Aorta (tissue), 5 donors: Measurements from ENCODE around the gene MELTF. TPM values are rescaled to one million over a fixed set of nuclear protein-coding genes. Genes with fewer than 3 reads are reported as not detected.
A peak's percentile ranks its signal among the peaks of the same experiment; 100 is the strongest.

Source experiments
- ATAC-seq: fragments of 200-7000 bp; cut with Tn5 transposase; one replicate; pipeline ENCODE4 v1.9.1; 2022; ENCODE audit warnings: moderate library complexity; ENCODE audit not compliant: low FRiP score
- DNase-seq, 2 donors: peaks; one replicate each; pipeline ENCODE4 v3.0.0-alpha.2; 2020
- H3K27ac ChIP-seq, 2 donors: one replicate each; pipeline ENCODE4 v1.5.1; 2013; ENCODE audit warnings: low read length in 2 of 2, mild to moderate bottlenecking in 2 of 2, moderate library complexity in 2 of 2, control low read depth in 1 of 2, inconsistent platforms in 1 of 2, low read depth in 1 of 2
- H3K27me3 ChIP-seq, 2 donors: one replicate each; pipeline ENCODE4 v1.6.1; 2013; ENCODE audit warnings: control low read depth in 1 of 2, low read length in 1 of 2, mild to moderate bottlenecking in 1 of 2, moderate library complexity in 1 of 2; ENCODE audit not compliant: insufficient read depth in 2 of 2, control insufficient read depth in 1 of 2
- H3K36me3 ChIP-seq, 2 donors: one replicate each; pipeline ENCODE4 v1.6.1; 2013; ENCODE audit warnings: control low read depth in 1 of 2, low read length in 1 of 2, mild to moderate bottlenecking in 1 of 2; ENCODE audit not compliant: insufficient read depth in 2 of 2, control insufficient read depth in 1 of 2
- H3K4me1 ChIP-seq, 2 donors: one replicate each; pipeline ENCODE4 v1.6.1; 2013; ENCODE audit warnings: low read length in 2 of 2, control low read depth in 1 of 2, mild to moderate bottlenecking in 1 of 2, moderate library complexity in 1 of 2; ENCODE audit not compliant: insufficient read depth in 2 of 2, control insufficient read depth in 1 of 2
- H3K4me3 ChIP-seq, 2 donors: one replicate each; pipeline ENCODE4 v1.5.1; 2013; ENCODE audit warnings: low read length in 2 of 2, control low read depth in 1 of 2, mild to moderate bottlenecking in 1 of 2
- H3K9me3 ChIP-seq: one replicate; pipeline ENCODE4 v1.6.1; 2013; ENCODE audit warnings: mild to moderate bottlenecking, low read length; ENCODE audit not compliant: control insufficient read depth
- WGBS, 2 donors: extraction: QIAGEN DNeasy Blood & Tissue Kit; methylation state at CpG; one replicate each; pipeline ENCODE4 v1.1.7; 2013; 5-methylcytosine and 5-hydroxymethylcytosine counted together
- intact Hi-C, 2 donors: fragments of 100-400 bp; cut with DNase I; formaldehyde crosslinking; loops; one replicate each; pipeline versions ENCODE4 v1.14.2 to v1.15.0; 2022
- polyA plus RNA-seq, 2 donors: library from polyadenylated mRNA; stranded (reverse); fragments of 200-250 nt; gene quantifications; one replicate each; pipeline ENCODE4 v1.2.3, GENCODE V29; 2013
- total RNA-seq, 2 donors: library from RNA; stranded (reverse); fragmentation: NEBNext Ultra II Directional; extraction: Animal tissue kit (Norgen Biotek cat#: 25700); gene quantifications; one replicate each; pipeline ENCODE4 v1.2.1, GENCODE V29; 2021
- donor health status: healthy with polysubstance abuse.
- donor health status: Bipolar disorder and iron deficiency.
- donor health status: DM: no; HTN: no; CAD: no.
- donor health status: DM: no; HTN: no; CAD: no.
- donor health status: DM: yes; HTN: yes; CAD: no.

The MELTF gene
- total and polyA plus RNA-seq, 4 donors, result 1.00 to 6.0 (median 3.2) TPM

DNA sequence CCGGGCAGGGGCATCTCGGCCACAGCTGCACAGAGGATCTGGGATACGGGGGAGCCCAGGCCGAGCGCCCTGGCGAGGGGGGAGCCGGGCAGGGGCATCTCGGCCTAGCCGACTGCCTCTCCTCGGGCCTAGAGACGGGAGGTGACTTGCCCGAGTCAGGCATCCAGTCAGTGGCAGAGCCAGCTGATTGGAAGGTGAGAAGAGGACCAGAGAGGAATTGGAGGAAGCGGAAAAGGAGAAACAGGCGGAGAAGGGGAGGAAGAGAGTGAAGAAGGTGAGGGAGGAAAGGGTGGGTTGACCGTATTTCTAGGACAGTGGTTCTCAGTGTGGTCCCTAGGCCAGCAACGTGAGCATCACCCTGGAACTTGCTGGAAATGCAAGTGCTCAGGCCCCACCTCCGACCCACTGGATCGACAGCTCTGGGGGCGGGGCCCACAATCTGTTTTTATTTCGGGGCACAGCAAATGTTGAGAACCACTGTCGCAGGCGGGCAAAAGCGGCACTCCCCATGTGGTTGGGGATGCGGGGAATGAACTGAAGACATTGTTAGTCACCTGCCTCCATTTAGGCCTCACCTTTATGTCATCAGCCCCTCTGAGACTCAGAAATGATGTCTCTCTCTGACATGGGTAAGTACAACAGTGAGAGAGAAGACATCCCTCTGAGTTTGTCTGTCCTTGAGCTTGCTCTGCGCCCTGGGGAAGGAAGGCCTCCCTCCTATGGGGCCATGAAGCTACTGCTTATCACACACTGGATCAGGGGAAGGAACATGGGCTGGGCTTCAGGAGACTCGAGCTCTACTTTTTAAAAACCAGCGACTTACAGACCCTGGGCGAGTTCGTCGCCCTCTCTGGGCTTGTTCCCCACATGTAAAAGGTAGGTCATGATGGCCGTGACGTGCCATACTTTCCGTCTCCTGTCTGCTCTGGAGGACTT is 1.0 kb upstream of the MELTF start:
- H3K27me3 ChIP-seq, result no peaks in the 10 kb centered on the region
- DNase-seq, result no peak
- H3K27ac ChIP-seq, result no peak overlapping the region
- no peak for ATAC-seq
- 89 to 97% methylated on average over 31 of the region's 33 CpGs for WGBS, 2 donors
- H3K4me3 ChIP-seq, result no peak overlapping the region
- intact Hi-C loops, result loop anchor here in 1 of 2 donors (2.0 kb wide), 1 partner anchor 28 kb away; no protein-coding TSS in a partner anchor
- H3K9me3 ChIP-seq, result no peaks in the 10 kb centered on the region
- H3K36me3 ChIP-seq, result no peaks in the 10 kb centered on the region
- no peaks in the 10 kb centered on the region for H3K4me1 ChIP-seq

DNA sequence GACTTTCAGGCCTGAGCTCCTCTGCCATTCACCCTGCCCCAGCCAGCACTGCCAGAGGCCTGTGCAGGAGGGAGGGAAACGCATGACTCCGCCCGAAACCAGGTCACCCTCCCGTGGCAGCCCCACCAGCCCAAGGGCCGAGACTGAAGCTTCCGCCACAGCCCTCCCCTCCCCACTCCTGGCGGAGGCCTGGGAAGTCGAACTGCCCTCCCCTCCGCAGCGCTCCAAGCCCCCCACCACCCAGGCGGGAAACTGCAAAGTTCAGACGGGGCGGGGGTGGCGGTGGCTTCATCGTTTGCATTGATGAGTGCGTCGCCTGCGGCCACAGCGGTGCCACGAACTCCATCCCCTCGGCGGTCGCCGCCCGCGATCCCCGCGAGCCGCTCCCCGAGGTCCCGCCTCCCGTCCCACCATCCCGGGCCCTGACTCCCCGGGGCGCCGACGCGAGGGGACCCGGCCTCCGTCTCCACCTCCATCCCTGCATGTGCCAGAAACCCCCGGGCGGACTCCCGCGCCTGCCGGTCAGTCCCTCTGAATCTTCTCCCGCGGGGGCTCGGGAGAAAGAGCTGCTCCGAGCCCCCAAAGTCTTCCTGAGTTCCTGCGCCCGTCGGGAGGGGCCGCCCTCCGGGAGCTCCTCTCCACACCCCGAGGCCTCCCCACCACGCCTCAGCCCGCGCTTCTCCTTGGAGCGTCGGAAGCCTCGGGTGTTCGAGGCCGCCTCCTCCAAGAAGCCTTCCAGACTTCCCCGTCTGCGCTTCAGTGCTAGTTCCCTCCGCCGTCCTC is 698 bp downstream of the MELTF start:
- Histone ChIP-seq H3K4me1 (no peaks in the 10 kb centered on the region), H3K27me3 (no peaks in the 10 kb centered on the region), H3K27ac (no peak overlapping the region), H3K4me3 (peak overlapping the region in 1 of 2 donors; percentile 23), H3K36me3 (no peaks in the 10 kb centered on the region), H3K9me3 (no peaks in the 10 kb centered on the region)
- WGBS, 2 donors, result 8 to 9% methylated on average over 42 to 67 of the region's 67 CpGs
- ATAC-seq, result peak; percentile 1
- peak; percentile 61 to 80 for DNase-seq
- intact Hi-C loops, result no loop called here

DNA sequence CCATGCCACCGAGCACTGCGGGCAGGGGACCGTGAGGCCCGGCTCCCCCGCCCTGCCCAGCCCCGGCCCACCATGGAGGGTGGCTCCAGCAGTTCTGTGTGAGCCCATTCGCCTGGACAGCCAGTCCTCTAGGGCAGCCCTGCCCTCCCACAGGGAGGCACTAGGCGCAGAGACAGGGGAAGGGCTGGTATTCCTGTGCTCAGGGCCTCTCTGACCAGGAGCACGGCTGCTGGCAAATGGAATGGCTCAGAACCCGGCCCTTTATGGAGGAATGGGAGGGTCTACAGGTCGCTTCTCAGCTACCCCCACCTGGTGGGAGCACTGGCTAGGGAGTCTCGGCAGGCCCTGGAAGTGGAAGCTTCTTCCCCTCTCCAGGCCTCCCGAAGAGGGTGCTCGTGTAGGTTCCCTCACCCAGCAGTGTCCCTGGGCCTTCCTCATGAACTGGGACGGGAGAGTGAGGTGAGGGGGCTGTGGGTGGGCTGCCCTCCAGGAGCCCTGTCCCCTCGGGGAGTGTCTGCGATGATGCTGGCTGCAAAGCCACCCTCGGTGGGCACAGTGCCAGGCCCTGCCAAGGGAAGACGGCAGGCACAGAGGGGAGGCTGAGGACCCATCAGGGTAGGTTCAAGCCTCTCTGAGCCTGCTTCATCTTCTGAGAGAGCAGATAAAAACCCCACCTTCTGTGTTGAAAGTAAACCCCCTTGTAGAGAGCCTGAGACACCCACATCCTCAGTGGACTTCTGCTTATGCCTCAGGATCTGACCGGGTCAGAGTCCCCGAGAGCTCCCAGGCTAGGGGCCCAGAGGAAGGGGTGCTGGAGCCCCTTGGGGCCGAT is 1.5 kb downstream of the MELTF start:
- Histone ChIP-seq H3K4me3 (no peak overlapping the region), H3K4me1 (no peaks in the 10 kb centered on the region), H3K9me3 (no peaks in the 10 kb centered on the region), H3K27me3 (no peaks in the 10 kb centered on the region), H3K36me3 (no peaks in the 10 kb centered on the region), H3K27ac (no peak overlapping the region)
- peak; percentile 1 for ATAC-seq
- intact Hi-C loops, result no loop called here
- WGBS, 2 donors, result 82% methylated on average over 20 to 22 of the region's 22 CpGs
- peak; percentile 53 to 82 for DNase-seq

DNA sequence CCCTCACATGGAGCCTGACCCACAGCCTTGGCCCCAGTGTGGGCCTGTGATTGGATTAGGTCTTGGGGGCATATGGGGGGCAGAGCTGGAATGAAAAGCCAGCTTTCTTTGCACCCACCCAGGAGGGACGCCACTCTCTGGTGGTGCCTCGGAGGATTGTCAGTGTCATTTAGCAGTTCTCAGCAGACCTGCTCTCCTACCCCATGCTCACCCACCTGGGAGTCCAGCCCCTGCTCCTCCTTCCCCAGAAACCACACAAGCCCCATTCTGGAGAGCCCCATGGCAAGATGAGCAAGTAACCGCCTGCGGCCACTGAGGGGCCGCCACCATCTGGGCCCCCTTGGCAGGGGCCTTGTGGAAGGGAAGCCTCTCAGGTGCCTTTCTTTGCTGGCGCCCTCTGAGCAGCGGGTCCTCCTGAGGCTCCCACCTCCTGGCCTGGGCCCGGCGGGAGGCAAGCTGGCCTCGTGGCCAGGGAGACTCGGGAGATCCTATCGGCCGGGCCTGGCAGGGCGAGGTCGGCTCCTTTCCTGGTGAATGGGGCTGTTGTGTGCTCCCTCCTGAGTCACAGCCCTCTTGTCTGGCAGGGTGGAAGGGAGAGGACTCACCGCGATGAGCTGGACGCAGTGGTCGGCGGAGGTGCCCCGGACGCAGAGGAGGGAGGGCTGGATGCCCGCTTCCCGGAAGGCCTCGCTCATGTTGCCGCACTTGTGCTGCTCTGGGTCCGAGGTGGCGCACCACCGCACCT is 2.3 kb downstream of the MELTF start:
- Histone ChIP-seq H3K36me3 (no peaks in the 10 kb centered on the region), H3K9me3 (no peaks in the 10 kb centered on the region), H3K4me3 (no peak overlapping the region), H3K27ac (no peak overlapping the region), H3K27me3 (no peaks in the 10 kb centered on the region), H3K4me1 (no peaks in the 10 kb centered on the region)
- DNase-seq (peak; percentile 41 to 75), ATAC-seq (no peak)
- 96 to 97% methylated on average over 28 to 29 of the region's 29 CpGs for WGBS, 2 donors
- intact Hi-C loops, result no loop called here

DNA sequence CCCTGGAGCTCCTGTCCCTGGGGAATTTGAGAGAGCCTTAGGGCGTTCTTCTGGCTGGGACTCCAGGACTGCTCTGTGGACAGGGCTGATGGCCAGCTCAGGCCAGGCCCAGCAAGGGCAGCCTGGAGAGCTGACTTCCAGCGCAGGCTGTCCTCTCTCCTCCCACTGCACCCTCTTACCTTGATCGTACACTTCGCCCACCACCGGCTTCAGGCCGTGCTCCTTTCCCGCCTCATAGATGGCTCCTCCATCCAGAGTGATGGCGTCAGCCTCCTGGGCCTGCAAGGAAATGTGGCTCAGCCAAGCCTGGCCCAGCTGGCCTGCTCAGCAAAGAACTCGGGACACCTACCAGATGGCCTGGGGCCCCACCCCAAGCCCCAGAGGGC is 3.1 kb downstream of the MELTF start:
- 89 to 90% methylated on average over 9 of the region's 9 CpGs for WGBS, 2 donors
- intact Hi-C loops, result no loop called here
- Histone ChIP-seq H3K4me3 (no peak overlapping the region), H3K36me3 (no peaks in the 10 kb centered on the region), H3K27ac (no peak overlapping the region), H3K9me3 (no peaks in the 10 kb centered on the region), H3K4me1 (no peaks in the 10 kb centered on the region), H3K27me3 (no peaks in the 10 kb centered on the region)
- no peak for ATAC-seq
- no peak for DNase-seq

DNA sequence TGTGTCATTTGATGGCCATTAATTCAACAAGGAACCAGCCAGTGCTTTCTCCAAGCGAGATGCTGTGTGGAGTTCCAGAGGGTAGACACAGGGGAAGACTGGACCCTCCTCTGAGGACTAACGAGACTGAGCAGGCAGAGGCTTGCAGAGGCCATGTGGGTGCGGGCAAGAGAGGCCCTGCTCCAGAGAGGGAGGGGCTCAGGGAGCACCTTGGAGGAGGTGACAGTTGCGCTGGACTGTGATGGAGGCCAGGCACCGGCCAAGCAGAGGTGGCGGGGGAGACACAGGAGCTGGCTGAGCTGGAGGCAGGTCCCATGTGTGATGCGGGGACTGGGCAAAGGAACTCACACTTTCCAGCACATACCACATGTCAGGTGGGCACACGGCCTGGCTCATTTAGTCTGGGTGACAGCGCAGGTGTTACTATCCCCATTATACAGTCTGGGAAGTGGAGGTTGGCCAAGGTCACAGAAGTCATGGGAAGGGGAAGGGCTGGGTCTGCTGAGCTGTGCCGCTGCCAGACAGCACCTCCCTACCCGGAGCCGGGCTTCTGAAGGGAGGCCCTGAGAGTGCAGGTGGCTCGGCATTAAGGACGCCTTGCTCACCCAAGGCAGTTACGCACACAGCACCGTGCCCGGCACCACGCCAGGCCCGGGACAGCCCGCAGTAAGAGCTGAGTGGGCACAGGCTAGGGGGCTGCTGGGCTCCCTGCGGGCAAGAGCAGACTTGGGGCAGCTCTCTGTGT is 3.7 kb downstream of the MELTF start:
- H3K27ac ChIP-seq, result no peak overlapping the region
- no peak overlapping the region for H3K4me3 ChIP-seq
- no peaks in the 10 kb centered on the region for H3K27me3 ChIP-seq
- H3K36me3 ChIP-seq, result no peaks in the 10 kb centered on the region
- ATAC-seq (no peak), DNase-seq (peak in 1 of 2 donors; percentile 42)
- no peaks in the 10 kb centered on the region for H3K9me3 ChIP-seq
- WGBS, 2 donors, result 94 to 95% methylated on average over 21 of the region's 21 CpGs
- no peaks in the 10 kb centered on the region for H3K4me1 ChIP-seq
- intact Hi-C loops, result no loop called here

DNA sequence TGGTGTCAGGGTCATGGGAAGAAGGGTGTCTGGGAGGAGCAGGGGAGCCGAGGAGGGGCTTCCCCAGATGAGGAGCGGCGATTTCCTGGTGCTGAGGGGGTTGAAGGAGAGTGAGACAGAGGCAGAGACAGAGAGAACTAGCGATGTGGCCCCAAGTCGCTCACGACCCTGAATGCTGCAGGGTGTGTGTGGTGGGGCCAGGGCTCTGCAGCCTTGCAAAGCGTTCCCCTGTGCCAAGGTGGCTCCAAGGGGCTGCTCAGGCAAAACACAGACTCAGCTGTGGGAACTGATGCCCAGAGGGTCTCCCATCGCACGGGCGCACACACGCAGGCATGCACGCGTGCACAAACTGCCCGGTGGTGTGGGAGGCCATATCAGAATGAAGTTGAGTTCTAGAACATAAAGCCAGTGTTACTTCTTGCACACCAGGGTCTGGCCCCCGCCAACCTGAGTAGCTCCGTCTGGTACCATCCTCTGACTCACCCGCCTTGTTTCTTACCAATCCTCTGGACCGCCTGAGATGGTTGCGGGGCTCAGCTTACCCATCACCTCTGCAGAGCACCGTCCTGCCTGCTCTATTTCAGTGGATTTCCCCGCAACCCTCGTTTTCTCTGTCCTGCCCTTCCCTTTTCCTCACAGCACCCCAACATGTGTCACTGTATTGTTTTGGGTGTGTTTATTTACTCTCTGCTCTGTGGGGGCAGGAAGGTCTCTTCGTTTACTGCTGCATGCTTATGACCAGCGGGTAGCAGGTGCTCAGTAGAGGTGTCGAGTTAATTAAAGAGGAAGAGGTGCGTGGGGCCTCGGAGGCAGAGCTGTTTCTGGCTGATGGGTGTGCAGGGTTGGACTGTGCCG is 4.5 kb downstream of the MELTF start:
- Histone ChIP-seq H3K9me3 (no peaks in the 10 kb centered on the region), H3K27ac (no peak overlapping the region), H3K27me3 (no peaks in the 10 kb centered on the region), H3K4me1 (no peaks in the 10 kb centered on the region), H3K4me3 (no peak overlapping the region), H3K36me3 (no peaks in the 10 kb centered on the region)
- no peak for ATAC-seq
- intact Hi-C loops, result no loop called here
- DNase-seq, result no peak
- WGBS, 2 donors, result 92 to 93% methylated on average over 28 of the region's 28 CpGs
